Measurements from ENCODE around the gene SIAH2.

SIAH2 gene

DNA sequence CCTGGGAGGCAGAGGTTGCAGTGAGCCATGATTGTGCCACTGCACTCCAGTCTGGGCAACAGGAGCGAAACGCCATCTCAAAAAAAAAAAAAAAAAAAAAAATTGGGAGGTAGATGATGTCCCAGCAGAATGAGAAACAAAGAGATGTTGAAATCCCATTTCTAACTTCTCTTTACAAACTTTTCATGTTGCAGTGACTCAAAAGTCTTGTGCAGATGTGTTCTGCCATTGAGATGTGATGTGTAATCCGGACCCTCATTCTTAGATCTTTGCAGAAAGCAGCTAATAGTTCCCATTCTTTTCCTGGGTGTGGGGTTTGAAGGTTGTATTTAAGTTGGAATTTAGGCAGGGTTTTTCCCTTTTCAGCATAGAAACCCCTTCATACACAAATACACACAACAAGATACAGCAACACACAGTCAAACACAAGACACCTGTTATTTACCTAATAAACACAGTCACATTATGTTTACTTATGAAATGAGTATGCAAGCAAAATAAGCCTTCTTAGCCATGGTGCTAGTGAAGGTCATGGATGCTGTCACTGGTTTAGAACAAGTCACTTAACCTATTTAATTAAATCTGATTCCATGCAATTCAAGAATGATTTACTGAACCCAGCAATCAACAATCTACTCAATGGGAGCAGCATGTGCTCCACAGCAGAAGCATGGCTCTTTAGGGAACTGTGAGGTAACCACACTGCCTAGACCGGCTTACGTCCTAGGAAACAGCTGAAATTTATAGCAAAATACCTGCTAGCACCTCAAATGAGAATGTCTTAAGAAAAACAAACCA, 14.9 kb downstream of the SIAH2 start:
- no peak for DNase-seq

DNA sequence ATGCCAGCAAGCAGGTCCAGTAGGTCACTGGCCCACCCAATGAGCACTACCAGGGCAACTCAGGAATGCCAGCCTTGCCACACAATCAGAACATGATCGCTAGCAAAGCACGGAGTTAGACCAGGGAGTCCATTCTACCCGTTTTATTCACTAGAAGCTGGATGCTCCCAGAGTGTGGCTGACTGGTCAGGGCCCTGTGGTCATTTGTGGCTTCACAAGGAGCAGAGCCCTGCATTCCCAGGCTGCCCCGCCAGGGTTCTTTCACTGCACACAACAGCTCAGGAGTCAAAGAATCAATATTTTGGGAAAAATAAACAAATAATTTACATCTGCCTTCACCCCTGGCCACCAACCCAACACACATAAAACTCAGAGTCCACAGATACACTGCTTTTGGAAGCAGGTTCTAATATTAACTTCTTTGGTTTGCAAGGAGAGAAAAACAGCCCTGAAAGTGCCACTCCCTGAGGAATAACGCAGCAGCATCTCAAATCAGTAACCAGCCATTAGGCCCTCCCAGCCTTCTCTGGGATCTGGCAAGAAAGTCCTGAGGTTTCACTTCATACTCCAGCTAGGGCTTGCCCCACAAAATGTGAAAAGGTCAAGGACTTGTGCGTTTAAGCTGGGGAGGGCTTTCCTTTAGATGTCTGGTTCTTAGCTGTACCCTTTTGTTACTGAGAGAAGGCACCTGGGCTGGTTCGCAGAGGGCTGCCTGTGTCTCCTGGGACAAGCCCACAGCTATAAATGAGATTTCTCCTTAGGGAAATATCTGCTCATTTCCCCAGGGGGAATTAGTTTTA, 16.0 kb downstream of the SIAH2 start:
- no peak for DNase-seq

DNA sequence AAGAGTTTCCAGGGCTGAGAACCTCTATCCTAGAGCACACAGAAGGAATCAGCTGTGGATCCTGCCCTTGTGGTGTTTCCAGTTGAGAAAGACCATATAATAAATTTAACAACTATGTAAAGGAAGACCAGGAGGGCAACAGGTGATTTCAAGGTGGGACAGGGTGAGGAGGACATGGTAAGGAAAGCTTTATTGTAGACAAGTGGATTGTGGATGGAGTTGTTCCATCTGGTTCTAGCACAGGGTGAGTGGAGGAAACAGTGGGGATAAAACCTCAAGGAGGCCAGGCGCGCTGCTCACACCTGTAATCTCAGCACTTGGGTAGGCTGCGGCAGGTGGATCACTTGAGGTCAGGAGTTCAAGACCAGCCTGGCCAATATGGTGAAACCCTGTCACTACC, 17.1 kb downstream of the SIAH2 start:
- no peak for DNase-seq

DNA sequence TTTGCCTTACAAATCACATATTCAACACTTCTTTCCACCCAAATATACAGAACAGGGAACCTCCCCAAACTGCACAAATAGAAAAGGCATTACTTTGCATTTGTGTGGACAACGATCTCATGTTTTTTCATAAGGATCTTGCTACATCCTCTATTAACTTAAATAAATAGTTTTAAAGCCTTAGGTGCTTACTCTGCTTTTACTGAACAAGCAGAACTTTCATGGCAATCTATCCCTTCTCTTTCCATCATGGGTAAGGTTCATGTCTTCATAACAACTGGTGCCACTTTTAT, 18.1 kb downstream of the SIAH2 start:
- no peak for DNase-seq

DNA sequence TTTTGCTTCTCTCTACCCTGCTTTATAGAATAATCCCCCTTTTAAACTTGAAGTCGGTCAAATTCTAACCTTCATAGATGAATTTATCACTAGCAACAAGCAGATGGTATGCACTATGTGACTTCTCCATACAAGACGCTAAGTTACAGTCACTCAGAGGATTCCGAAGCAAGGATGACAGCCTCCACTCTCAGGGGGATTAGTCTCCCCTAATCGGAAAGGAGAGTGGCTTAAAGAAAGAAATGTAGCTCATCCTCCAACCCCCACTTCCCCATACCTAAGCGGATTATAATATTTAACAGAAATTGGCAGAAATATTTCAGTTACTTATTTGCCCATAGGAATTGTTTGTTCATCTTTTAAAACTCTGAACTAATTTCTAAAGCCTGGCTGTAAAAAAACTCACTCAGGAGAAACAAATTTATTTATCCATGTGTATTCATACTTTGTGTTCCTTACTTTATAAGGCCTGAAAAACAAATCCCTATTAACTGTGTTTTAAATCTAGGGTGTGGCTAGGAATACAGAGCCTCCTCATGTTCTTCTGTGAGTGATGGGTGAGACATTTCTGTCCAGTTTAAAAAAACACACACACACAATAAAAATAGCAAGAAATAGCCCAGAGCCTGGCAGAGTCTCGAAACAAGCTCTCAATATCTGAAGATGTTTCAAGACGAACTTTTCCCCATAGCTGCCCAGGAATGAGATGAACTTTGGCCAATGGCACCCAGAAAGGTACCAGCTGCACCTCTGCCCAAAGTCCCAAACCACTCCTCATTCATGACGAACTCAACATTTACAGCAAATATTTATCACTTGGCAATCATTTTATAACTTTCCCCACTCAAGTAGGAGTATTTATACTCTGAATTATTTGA, 18.7 kb downstream of the SIAH2 start:
- no peak for DNase-seq

DNA sequence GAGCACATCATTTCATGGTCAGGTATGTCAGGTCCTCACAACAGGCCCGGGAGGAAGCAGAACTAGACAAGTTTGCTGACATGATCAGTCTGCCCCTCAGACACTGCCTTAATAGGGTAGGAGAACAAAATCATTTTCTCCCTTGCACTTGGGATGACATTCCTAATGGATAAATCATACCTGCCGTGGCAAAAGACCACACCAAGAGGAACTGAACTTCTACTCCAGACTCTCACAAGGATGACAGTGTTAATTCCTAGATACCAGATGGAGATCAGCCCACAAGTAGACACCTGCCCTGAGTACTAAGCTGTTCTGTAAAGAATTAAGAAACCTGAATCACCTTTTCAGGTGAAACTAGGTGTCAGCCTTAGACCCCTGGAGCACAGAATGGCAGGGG, 19.5 kb downstream of the SIAH2 start:
- peak; percentile 5 to 26 for DNase-seq

DNA sequence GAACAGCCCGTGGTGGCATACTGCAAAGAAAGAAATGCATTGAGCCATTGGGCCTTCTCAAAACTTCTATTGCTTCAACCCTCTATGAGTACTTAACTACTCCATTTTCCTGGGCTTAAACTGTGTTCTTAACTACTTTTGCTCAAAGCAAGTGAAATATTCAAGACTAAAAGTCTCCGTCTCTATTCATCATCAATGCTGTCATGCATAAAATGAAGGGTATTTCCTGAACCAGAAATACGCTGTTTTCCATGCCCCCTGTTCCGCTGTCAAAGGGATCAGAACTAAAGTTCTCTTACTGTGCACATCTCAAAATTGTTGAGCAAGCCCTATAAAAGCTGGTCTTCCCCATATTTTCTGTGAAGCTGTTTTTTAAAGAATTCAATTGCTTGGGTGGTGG, 20.3 kb downstream of the SIAH2 start:
- DNase-seq = no peak

DNA sequence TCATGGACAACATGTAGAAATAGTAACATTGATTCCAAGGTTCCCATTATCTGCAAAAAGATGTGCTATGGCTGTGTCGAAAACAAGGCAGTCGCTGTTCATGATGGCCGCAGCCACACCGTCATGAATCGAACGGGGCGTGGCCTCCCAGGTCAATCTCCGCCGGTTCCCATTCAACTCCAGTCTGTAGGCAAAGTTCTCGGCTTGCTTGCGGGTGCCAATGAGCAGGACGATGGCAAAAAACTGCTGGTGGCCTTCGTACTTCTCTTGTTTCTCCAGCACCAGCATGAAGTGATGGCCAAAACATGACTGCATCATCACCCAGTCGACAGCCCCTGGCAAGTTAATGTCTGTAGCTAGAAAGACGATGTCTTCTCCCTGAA, 20.8 kb downstream of the SIAH2 start:
- DNase-seq = no peak

DNA sequence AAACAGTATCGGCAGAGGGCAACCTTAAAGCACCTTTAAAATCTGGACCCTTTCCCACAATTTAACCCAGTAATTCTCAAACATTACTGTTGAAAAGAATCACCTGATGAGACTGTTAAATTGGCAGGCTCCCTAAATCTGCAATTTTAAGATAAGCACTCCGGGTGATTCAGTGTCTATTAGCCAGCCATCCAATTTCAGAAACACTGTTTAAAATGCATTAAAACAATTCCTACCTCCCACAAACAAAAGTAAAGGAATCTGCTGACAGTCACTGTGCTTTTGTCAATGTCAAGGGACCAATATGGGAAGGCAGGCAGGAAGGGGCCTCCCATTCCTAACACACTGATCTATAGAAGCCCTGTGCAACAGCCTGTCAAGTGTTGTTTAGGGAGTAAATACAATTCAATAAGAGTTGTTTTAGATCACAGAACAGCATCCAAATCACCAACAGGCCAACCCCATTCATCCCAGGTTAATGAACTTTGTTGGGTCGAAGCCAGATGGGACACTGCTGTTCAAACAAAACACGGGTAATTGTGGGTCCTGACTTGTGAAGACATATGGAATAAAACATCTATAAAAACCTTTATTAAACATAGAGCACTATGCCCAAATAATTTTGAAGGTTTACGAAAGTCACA, 21.4 kb downstream of the SIAH2 start:
- DNase-seq = no peak

DNA sequence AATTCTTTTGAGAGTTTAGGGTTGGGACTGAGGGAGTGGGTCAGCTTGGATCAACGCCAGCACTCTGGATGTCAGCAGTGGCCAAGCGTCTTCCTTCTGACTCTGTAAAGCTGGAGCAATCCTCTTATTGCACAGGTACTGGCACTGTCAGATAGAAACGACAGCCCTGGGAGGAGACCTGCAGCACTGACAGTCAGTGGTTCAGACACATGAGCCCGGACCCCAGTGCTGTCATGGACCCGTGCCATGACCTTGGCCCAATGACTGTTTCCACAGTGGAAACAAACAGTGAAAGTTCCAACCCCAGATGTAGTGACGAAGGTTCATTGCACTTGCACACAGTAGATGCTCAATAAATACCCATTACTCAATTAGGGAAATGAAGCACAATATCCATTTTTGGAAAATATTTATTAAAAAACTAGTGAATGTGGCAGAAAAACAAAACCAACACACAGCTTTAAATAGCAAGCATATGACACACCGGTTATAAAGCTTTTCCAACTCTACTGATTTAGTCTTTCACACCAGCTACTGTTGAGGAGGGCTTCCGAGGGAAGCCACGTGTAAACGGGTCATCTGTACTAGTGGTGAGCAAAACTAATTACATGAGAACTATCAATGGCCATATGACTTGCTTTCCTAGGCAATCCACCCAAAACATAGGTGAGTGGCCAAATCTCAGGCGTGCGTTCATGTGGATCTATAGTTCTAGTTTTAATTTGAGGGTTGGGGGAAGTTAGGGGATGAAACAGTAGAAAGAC, 22.1 kb downstream of the SIAH2 start:
- DNase-seq = no peak

DNA sequence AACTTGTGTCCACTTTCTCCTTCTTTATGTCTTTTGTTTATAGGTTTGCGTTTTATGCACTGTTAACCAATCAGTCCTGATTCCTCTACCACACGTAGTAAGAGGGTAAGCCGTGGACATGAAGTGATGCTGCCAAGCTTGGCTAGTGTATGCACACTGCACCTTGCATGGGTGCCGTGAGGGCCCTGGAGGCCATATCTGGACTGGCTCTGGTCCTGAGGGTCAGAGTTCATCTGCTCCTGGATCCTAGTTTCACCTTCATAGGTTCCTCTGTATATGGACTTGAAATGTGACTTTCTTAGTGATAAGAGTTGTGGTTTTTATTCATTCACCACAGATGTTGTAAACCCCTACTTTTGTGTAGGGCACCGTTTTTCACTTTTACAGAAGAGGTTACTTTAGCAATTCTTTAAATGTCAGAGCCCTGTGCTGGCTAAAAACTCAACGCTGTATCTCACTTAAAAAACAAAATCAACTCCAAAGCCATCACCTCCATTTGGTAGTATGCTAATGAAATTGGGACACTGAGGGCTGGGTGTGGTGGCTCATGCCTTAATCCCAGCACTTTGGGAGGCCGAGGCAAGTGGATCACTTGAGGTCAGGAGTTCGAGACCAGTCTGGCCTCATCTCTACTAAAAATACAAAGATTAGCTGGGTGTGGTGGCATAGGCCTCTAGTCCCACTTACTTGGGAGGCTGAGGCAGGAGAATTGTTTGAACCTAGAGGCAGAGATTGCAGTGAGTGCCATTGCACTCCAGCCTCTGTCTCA, 22.9 kb downstream of the SIAH2 start:
- DNase-seq = no peak

DNA sequence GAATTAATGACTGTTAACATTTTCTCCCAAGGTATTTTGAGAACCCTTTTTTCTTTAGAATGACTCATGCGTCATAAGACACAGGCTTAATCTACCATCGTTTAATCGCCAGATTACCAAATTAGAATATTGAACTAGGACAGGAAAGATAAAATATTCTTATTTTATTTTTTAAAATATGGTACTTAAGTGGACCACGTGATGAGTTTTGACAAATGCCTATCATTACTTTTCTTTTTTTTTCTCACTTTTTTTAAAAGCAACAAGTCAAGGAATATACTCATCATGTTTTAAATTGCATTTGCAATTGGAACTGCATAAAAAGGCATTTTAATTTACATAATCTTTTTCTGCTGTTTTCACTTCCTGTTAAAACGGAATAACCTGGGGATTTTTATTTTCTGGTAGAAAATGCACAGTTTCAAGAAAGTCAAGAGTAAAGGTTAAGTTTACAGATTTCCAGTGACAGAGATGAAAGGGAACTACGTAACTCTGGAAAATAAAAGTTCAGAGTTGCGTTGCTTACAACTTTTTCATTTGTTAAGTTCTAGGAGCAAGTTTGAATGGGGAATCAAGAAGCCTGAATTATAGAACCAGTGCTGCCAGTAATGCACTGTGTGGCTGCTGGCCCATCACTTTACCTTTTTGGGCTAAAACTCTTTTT, 23.6 kb downstream of the SIAH2 start:
- no peak for DNase-seq

DNA sequence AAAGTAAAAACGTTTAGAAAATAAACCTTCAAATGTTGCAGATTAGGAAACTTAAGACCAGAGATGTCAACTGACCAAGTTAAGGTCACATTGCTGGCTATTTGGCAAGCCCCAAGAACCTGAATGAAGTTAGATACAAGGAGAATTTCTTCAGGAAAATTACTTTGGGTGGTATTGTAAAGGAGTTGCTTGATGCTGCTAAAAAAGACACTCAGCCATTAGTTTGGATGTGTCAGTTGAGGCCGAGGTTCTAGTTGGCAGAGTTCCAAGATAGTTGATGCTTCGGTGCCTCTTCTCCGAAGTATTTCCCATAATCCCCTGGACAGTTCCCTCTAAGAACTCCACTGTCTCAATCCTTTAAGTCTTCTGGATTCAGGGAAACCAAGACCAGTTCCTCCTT, 24.3 kb downstream of the SIAH2 start:
- DNase-seq = no peak

DNA sequence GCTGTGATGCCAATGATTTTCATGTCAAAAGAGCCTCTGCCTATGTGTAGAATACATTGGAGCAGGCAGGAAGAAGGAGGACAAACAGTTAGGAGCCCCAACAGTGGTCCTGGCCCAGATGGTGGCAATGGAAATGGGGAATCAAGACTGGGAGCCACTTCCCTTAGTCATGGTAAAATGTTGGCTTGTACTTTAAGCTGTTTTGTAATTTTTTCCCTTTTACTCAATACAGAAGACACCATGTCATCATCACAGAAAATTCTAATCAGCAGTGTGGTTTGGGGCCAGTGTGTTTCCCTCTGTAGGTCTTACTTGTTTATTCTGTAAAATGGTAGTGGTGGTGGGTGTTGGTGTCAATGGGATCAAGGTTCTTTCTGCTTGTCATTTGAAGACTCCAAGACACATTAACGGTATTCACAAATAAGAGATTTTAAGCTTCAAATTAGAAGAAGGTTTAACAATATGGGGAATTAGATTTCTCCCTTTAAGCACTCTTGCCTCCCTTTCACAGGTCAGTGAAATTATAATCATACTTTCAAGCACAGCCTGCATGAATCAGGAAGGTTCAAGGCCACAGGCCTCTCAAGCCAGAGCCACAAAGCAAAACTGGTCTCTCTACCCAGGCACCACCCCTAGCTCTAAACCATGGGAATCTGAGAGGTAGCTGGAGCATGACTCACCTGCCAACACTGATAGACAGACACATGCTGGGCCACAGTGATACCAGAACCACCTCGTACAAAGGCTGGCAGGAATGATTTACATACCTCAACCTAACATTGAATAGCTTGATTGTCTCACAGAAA, 24.9 kb downstream of the SIAH2 start:
- no peak for DNase-seq

DNA sequence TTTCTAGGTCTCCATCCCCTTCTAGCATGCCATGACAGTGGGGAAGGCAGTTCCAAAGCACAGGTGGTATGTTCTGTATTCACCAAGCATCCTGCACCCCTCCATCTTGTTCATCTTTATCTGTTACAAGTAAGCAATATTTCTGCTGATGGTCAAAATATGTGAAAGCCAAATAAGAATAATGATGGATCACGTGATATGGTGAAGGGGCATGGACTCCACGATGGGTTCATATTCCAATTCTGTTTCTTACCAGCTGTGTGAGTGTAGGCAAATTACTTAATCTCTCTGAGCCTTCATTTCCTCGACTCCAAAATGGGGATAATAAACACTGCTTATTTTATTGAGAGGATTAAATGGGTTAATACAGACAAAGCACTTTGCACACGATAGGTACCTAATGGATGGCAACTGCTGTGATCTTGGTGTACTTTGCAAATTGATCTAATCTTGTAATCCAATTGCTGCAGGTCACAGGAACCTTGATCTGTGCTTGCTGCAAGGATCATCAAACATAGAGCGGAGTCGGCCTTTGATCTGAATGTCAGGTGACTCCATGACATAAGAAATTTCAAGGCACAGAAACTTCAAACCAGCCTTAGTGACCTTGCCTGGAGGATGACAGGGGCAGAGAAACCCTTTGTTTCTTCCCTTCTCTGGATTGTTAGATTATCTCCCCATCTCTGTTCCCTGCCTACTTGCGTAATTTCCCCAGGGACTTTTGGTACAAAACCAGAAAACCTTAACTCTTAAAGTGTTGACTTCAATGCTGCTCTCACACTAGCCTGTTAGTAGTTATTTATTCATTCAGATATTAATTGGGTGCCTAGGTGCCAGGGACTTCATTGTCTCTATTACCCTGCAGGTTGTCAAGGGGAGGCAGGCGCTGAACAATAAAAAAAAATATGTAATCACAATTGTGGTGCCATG, 25.8 kb downstream of the SIAH2 start:
- DNase-seq = no peak

DNA sequence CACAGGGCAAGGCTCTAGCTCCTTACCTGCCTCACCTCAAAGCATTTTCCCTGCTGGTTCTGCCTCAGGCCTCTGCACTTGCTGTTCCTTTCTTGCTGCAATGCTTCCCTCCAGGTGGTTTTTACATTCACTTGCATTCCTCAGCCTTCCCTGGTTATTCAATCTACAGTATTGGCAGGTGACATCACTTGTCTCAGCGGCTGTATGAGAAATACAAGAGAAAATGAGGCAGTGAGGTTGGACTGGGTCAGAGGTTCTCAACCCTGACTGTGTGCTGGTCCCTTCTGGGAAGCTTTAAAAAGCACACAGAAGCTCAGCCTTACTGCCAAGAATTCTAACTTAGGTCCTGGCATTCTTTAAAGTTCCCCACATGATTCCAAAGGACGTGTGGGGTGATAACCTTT, 26.7 kb downstream of the SIAH2 start:
- no peak for DNase-seq

DNA sequence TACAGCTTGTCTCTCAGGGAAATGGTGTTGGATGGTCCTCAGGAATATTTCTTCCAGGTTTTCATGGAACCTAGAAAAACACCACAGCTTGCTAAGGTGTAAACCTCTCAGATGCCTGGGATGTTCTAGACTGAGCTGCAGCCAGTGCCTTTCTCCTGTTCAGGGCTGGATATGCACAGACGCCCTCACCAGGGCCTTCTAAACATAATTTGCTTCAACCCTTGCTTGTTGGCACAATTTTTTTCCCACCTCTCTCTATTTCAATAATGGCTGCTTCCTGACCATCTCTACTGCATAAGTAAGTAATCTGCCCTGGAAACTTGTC, 28.2 kb downstream of the SIAH2 start:
- DNase-seq = no peak

DNA sequence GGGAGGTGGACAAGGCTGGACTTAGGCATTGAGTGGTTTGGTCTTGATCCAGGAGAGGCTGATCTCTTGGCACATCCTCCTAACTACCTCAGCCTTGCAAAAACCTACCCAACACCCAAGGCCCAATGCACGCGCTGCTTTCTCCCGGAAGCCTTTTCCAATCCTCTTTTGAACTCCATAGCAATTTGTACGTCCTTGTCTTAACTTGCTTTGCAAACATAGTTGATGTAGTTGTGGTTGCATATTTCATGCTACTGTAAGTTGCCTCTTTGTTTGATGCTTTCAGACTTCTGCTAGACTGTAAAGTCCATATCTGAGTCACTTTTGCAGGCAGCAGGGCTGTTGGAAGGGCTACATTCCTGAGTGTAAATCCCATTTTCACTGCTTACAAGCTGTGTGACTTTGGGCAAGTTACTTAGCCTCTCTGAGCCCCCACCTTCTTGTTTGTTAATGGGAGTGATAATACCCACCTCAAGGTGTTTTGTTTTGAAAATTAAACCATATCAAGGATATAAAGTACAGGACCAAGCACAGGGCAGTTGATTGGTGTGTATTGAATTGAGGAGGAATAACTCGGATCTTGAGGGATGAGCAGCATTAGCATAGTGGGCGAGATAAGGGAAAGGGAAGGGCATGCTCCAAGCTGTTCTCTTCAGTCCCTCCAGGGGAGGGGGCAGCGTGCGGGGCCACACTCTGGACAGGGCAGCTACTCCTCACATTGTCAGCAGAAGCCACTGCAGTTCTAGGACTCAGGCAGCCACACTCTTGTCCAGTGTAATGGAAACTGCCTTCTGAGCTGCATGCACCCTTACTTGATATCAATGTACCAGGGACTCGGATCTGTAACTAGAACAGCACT, 28.8 kb downstream of the SIAH2 start:
- no peak for DNase-seq

All from SW 1271 (cell line).